IMR-90 (cell line): Measurements from ENCODE around the gene TBCD.

Experiments
- BHLHE40 ChIP-seq: fragments of 150-350 bp; IDR thresholded peaks from 2 replicates; pipeline ENCODE4 v1.6.1; 2016; ENCODE audit warnings: mild to moderate bottlenecking, low read depth, low read length
- CHD1 ChIP-seq: IDR thresholded peaks from 2 replicates; pipeline ENCODE4 v1.6.1; 2012; ENCODE audit warnings: low read depth, low read length, improper control_type of control experiment
- NFE2L2 ChIP-seq: fragments of 150-350 bp; IDR thresholded peaks from 2 replicates; pipeline ENCODE4 v1.6.1; 2016; ENCODE audit warnings: low read depth, mild to moderate bottlenecking, low read length
- POLR2A ChIP-seq: IDR thresholded peaks from 2 replicates; pipeline ENCODE4 v1.6.1; 2012; ENCODE audit warnings: mild to moderate bottlenecking, low read depth, low read length
- RAD21 ChIP-seq: IDR thresholded peaks from 2 replicates; pipeline ENCODE4 v1.6.1; 2012; ENCODE audit warnings: low read length, improper control_type of control experiment
- RCOR1 ChIP-seq: IDR thresholded peaks from 2 replicates; pipeline ENCODE4 v1.6.1; 2012; ENCODE audit warnings: mild to moderate bottlenecking, low read length, improper control_type of control experiment; ENCODE audit not compliant: insufficient replicate concordance
- RFX5 ChIP-seq: IDR thresholded peaks from 2 replicates; pipeline ENCODE4 v1.8.0; 2012; ENCODE audit warnings: low read depth, mild to moderate bottlenecking, low read length, moderate library complexity
- TF ChIP-seq, protein P1 (sequence below): conservative IDR thresholded peaks from 2 replicates; pipeline ENCODE4 v1.5.1; 2012; ENCODE audit warnings: mild to moderate bottlenecking, low read depth, low read length, improper control_type of control experiment
- TF ChIP-seq, protein P2 (sequence below): fragments of 150-350 bp; IDR thresholded peaks from 2 replicates; pipeline ENCODE4 v1.6.1; 2017; ENCODE audit warnings: mild to moderate bottlenecking, antibody characterized with exemption, low read length, low read depth

DNA sequence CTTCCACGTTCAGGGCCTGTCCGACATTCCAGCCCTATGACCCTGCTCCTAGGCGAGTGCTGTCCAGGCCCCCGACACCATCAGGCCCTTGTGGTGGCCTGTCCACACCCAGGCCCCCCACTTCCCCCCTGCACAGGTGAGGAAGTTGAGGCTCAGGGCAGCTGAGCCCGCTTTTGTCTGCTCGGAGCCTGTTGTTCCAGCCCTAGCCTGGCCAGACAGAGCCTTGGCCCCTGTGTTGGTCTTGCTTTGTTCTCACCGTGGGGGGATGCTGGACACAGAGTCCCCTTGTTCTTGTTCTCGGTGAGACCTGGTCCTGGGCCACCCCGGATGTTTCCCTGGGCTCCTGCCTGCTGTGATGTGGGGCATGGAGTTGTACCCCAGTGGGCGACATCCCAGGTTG, 140.0 kb downstream of the TBCD start:
- no peak for TF ChIP-seq RCOR1
- TF ChIP-seq POLR2A, result no peak
- TF ChIP-seq, protein P1, sequence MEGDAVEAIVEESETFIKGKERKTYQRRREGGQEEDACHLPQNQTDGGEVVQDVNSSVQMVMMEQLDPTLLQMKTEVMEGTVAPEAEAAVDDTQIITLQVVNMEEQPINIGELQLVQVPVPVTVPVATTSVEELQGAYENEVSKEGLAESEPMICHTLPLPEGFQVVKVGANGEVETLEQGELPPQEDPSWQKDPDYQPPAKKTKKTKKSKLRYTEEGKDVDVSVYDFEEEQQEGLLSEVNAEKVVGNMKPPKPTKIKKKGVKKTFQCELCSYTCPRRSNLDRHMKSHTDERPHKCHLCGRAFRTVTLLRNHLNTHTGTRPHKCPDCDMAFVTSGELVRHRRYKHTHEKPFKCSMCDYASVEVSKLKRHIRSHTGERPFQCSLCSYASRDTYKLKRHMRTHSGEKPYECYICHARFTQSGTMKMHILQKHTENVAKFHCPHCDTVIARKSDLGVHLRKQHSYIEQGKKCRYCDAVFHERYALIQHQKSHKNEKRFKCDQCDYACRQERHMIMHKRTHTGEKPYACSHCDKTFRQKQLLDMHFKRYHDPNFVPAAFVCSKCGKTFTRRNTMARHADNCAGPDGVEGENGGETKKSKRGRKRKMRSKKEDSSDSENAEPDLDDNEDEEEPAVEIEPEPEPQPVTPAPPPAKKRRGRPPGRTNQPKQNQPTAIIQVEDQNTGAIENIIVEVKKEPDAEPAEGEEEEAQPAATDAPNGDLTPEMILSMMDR, result no peak
- no peak for TF ChIP-seq CHD1
- TF ChIP-seq NFE2L2, result no peak
- TF ChIP-seq, protein P2, sequence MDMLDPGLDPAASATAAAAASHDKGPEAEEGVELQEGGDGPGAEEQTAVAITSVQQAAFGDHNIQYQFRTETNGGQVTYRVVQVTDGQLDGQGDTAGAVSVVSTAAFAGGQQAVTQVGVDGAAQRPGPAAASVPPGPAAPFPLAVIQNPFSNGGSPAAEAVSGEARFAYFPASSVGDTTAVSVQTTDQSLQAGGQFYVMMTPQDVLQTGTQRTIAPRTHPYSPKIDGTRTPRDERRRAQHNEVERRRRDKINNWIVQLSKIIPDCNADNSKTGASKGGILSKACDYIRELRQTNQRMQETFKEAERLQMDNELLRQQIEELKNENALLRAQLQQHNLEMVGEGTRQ, result no peak
- no peak for TF ChIP-seq RFX5
- no peak for TF ChIP-seq RAD21
- TF ChIP-seq BHLHE40, result no peak
